Measurements from ENCODE around the gene IFT74. TPM values are rescaled to one million over a fixed set of nuclear protein-coding genes. Genes with fewer than 3 reads are reported as not detected.

Gene IFT74
- total RNA-seq, 5 donors from 2014 or later (not counting 1 experiment from before 2014, with no cell fraction given) = 6.2 to 11.1 (median 8.9) TPM

DNA sequence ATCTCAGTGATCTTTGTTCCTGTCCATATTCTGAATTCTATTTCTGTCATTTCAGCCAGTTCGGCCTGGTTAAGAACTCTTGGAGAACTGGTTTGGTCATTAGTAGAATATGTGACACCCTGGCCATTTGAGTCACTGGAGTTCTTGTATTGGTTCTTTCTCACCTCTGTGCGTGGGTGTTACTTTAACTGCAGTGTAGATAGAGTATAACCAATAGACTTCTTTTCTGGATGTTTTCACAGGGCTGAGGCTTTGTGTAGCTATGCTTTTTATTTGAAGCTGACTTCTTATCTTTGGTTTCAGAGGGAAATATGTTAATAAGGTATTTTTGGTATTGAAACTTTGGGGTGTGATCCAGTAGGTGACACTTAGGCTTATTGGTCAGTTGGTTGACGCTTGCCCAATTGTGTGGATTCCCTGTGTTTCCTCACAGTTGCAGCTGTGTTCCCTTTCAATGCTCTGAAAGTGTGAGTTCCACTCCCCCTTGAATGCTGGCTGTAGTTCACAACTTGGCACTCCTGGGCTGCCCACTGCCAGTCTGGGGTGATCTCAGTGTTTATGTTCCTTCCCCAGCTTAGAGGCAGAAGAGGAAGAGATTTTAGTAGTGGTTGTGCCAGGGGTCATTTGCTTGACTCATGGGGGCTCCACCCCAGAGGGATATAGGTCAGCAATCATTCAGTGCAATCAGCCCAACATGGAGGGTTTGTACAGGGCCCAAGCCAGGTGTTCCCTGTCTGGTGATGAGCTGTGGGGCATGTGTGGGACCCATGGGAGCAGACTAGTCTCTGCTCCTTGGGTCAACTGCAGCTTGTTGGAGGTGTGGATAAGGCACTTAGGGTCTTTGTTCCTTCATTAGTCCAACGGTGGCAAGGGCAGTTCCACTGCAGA, 117.9 kb downstream of the IFT74 start:
- DNase-seq (no peak), ATAC-seq (replicated peaks in 1 of 4) (no peak)
- H3K4me1 ChIP-seq (ENCODE audit: control insufficient read depth in 1 of 2, extremely low read depth in 1 of 2, insufficient read depth in 2 of 2, low read length in 2 of 2) = no peaks in the 10 kb centered on the region
- H3K9me3 Mint-ChIP-seq = peaks cover 0 to 3% (median 0%) of the 10 kb centered on the region in 3 donors
- H3K27ac ChIP-seq (ENCODE audit: low read length) = no peak overlapping the region
- H3K9me3 ChIP-seq = no peaks in the 10 kb centered on the region
- no peak overlapping the region for H3K4me3 ChIP-seq (ENCODE audit: control insufficient read depth in 1 of 2, extremely low read depth in 1 of 2, low read length in 1 of 2)
- CTCF ChIA-PET = no interaction called here
- WGBS (ENCODE audit: insufficient coverage) = 44% methylated on average over 2 of the region's 4 CpGs
- no peaks in the 10 kb centered on the region for H3K27me3 ChIP-seq (replicated peaks in 1 of 2; ENCODE audit: control insufficient read depth in 2 of 2, extremely low read depth in 1 of 2, insufficient read depth in 2 of 2, low read length in 1 of 2)
- H3K36me3 Mint-ChIP-seq = peaks cover 37% of the 10 kb centered on the region
- no peak overlapping the region for H3K4me3 Mint-ChIP-seq
- POLR2A ChIA-PET = no interaction called here
- no peaks in the 10 kb centered on the region for H3K27me3 Mint-ChIP-seq
- no peaks in the 10 kb centered on the region for H3K4me1 Mint-ChIP-seq
- no peak overlapping the region for H3K27ac Mint-ChIP-seq
- H3K36me3 ChIP-seq (ENCODE audit: control insufficient read depth in 2 of 2, extremely low read depth in 1 of 2, insufficient read depth in 1 of 2, low read length in 1 of 2) = no peaks in the 10 kb centered on the region

- WGBS (ENCODE audit: insufficient coverage) = no CpG with 5 or more reads among the region's 1 CpG
- H3K27me3 ChIP-seq (replicated peaks in 1 of 2; ENCODE audit: control insufficient read depth in 2 of 2, extremely low read depth in 1 of 2, insufficient read depth in 2 of 2, low read length in 1 of 2) = no peaks in the 10 kb centered on the region
- no peak overlapping the region for H3K27ac ChIP-seq (ENCODE audit: low read length)
- ATAC-seq (replicated peaks in 1 of 4) (no peak), DNase-seq (no peak)
- H3K4me3 ChIP-seq (ENCODE audit: control insufficient read depth in 1 of 2, extremely low read depth in 1 of 2, low read length in 1 of 2) = no peak overlapping the region
- Mint-ChIP-seq H3K27ac (no peak overlapping the region), H3K27me3 (no peaks in the 10 kb centered on the region), H3K4me1 (no peaks in the 10 kb centered on the region), H3K9me3 (peaks cover 0 to under 1% (median 0%) of the 10 kb centered on the region in 3 donors), H3K36me3 (peaks cover 32% of the 10 kb centered on the region), H3K4me3 (no peak overlapping the region)
- H3K4me1 ChIP-seq (ENCODE audit: control insufficient read depth in 1 of 2, extremely low read depth in 1 of 2, insufficient read depth in 2 of 2, low read length in 2 of 2) = no peaks in the 10 kb centered on the region
- H3K36me3 ChIP-seq (ENCODE audit: control insufficient read depth in 2 of 2, extremely low read depth in 1 of 2, insufficient read depth in 1 of 2, low read length in 1 of 2) = no peaks in the 10 kb centered on the region
- ChIA-PET POLR2A (no interaction called here), CTCF (no interaction called here)
- no peaks in the 10 kb centered on the region for H3K9me3 ChIP-seq
These were observed 122.5 kb downstream of the IFT74 start for GRCh38 chr9:27078685-27079084.

DNA sequence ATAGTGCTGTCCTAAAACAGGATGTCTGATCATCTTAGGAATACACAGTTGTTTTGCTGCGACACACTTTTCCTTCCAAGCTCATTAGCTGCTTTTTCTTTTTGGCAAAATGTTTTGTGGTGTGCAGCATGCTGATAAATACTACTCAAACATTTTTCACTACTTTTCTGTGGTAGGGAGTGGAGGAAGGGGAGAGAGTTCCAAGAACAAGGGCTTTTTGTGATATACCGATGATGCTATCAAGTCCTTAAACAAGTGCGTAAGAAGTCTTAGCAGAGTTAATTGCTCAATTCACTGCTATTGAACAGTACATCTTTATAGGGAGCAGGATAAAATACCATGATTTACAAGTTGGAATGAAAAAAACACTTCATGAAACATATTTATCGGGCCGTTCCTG, 129.2 kb downstream of the IFT74 start:
- Mint-ChIP-seq H3K27ac (no peak overlapping the region), H3K27me3 (no peaks in the 10 kb centered on the region), H3K9me3 (no peaks in the 10 kb centered on the region), H3K4me3 (no peak overlapping the region), H3K4me1 (no peaks in the 10 kb centered on the region), H3K36me3 (peaks cover 5% of the 10 kb centered on the region)
- ChIA-PET POLR2A (no interaction called here), CTCF (no interaction called here)
- H3K4me1 ChIP-seq (ENCODE audit: control insufficient read depth in 1 of 2, extremely low read depth in 1 of 2, insufficient read depth in 2 of 2, low read length in 2 of 2) = no peaks in the 10 kb centered on the region
- WGBS (ENCODE audit: insufficient coverage) = no CpG with 5 or more reads among the region's 5 CpGs
- H3K4me3 ChIP-seq (ENCODE audit: control insufficient read depth in 1 of 2, extremely low read depth in 1 of 2, low read length in 1 of 2) = no peak overlapping the region
- no peak for ATAC-seq (replicated peaks in 1 of 4)
- no peaks in the 10 kb centered on the region for H3K36me3 ChIP-seq (ENCODE audit: control insufficient read depth in 2 of 2, extremely low read depth in 1 of 2, insufficient read depth in 1 of 2, low read length in 1 of 2)
- H3K9me3 ChIP-seq = no peaks in the 10 kb centered on the region
- H3K27ac ChIP-seq (ENCODE audit: low read length) = no peak overlapping the region
- H3K27me3 ChIP-seq (replicated peaks in 1 of 2; ENCODE audit: control insufficient read depth in 2 of 2, extremely low read depth in 1 of 2, insufficient read depth in 2 of 2, low read length in 1 of 2) = no peaks in the 10 kb centered on the region
- no peak for DNase-seq

DNA sequence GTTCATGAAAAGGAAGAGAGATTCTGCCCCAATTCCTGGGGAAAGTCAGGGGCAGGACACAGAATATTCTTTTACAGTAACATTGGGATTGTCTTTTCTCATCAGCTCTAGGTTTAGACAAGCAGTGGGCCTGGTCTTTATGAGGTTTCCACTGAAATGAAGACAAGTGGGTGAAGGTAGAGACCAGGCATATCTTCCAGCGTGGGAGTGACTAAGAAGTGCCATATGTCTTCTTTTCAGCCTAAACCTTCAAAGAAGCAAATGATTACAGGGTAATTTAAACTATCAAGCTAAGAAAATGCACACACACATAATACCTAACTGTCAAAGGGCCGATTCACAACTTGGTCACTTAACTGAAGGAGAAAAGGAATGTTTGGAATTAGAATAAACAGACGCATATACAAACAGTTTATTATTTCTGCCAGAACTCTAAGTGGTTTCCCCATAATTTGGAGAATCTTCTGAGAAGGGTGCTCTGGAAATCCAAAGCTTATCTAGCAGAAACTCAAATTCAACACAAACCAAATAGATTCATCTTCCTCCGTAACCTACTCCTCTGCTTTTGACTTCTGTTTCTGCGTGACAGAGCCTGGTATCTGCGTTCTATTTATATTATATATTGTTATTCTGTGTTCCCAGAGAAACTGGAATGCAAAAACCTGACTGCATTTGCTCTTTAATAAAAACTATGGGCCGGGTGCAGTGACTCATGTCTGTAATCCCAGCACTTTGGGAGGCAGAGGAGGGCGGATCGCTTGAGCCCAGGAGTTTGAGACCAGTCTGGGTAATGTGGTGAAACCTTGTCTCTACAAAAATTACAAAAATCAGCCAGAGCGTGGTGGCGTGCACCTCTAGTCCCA, 130.8 kb downstream of the IFT74 start:
- Mint-ChIP-seq H3K9me3 (no peaks in the 10 kb centered on the region), H3K4me1 (no peaks in the 10 kb centered on the region), H3K27ac (no peak overlapping the region), H3K27me3 (no peaks in the 10 kb centered on the region), H3K36me3 (peaks cover 5% of the 10 kb centered on the region), H3K4me3 (no peak overlapping the region)
- WGBS (ENCODE audit: insufficient coverage) = no CpG with 5 or more reads among the region's 11 CpGs
- H3K9me3 ChIP-seq = no peaks in the 10 kb centered on the region
- DNase-seq (no peak), ATAC-seq (replicated peaks in 1 of 4) (no peak)
- POLR2A ChIA-PET = no interaction called here
- CTCF ChIA-PET = no interaction called here
- no peaks in the 10 kb centered on the region for H3K27me3 ChIP-seq (replicated peaks in 1 of 2; ENCODE audit: control insufficient read depth in 2 of 2, extremely low read depth in 1 of 2, insufficient read depth in 2 of 2, low read length in 1 of 2)
- no peaks in the 10 kb centered on the region for H3K36me3 ChIP-seq (ENCODE audit: control insufficient read depth in 2 of 2, extremely low read depth in 1 of 2, insufficient read depth in 1 of 2, low read length in 1 of 2)
- H3K27ac ChIP-seq (ENCODE audit: low read length) = no peak overlapping the region
- no peak overlapping the region for H3K4me3 ChIP-seq (ENCODE audit: control insufficient read depth in 1 of 2, extremely low read depth in 1 of 2, low read length in 1 of 2)
- no peaks in the 10 kb centered on the region for H3K4me1 ChIP-seq (ENCODE audit: control insufficient read depth in 1 of 2, extremely low read depth in 1 of 2, insufficient read depth in 2 of 2, low read length in 2 of 2)

DNA sequence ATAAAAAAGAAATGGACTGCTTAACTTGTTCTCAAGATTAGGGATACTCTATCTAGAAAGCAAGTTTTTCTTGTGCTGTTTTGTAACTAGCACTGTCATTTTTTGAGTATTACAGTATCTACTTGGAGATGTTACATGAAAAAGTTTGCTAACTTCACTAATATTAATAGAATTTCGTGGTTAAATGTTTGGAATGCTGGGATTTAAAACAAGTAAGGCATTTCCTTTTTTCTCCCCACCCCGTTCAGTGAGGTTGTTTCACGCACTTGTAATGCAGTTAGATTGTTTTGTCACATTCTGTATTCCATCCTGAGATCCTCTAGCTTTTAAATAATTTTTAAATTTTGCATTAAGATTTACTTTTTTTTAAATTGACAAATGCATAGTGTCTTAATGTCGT, 132.8 kb downstream of the IFT74 start:
- H3K9me3 Mint-ChIP-seq = no peaks in the 10 kb centered on the region
- H3K36me3 Mint-ChIP-seq = no peaks in the 10 kb centered on the region
- H3K4me1 Mint-ChIP-seq = peaks cover 0 to 3% (median 2%) of the 10 kb centered on the region in 3 donors
- Histone ChIP-seq H3K4me3 (ENCODE audit: control insufficient read depth in 1 of 2, extremely low read depth in 1 of 2, low read length in 1 of 2) (no peak overlapping the region), H3K4me1 (ENCODE audit: control insufficient read depth in 1 of 2, extremely low read depth in 1 of 2, insufficient read depth in 2 of 2, low read length in 2 of 2) (no peaks in the 10 kb centered on the region), H3K36me3 (ENCODE audit: control insufficient read depth in 2 of 2, extremely low read depth in 1 of 2, insufficient read depth in 1 of 2, low read length in 1 of 2) (no peaks in the 10 kb centered on the region), H3K27ac (ENCODE audit: low read length) (no peak overlapping the region), H3K9me3 (no peaks in the 10 kb centered on the region), H3K27me3 (replicated peaks in 1 of 2; ENCODE audit: control insufficient read depth in 2 of 2, extremely low read depth in 1 of 2, insufficient read depth in 2 of 2, low read length in 1 of 2) (peaks cover 0 to 2% of the 10 kb centered on the region in 2 experiments)
- ChIA-PET POLR2A (no interaction called here), CTCF (no interaction called here)
- no peak overlapping the region for H3K4me3 Mint-ChIP-seq
- ATAC-seq (replicated peaks in 1 of 4) = no peak
- DNase-seq = no peak
- H3K27ac Mint-ChIP-seq = no peak overlapping the region
- H3K27me3 Mint-ChIP-seq = peaks cover 0 to 2% of the 10 kb centered on the region in 2 donors
- WGBS (ENCODE audit: insufficient coverage) = no CpG with 5 or more reads among the region's 4 CpGs

- Mint-ChIP-seq H3K4me3 (no peak overlapping the region), H3K27ac (no peak overlapping the region), H3K9me3 (no peaks in the 10 kb centered on the region), H3K4me1 (peaks cover 0 to 3% (median 2%) of the 10 kb centered on the region in 3 donors), H3K36me3 (no peaks in the 10 kb centered on the region), H3K27me3 (peaks cover 4 to 6% of the 10 kb centered on the region in 2 donors)
- no peak overlapping the region for H3K27ac ChIP-seq (ENCODE audit: low read length)
- H3K27me3 ChIP-seq (replicated peaks in 1 of 2; ENCODE audit: control insufficient read depth in 2 of 2, extremely low read depth in 1 of 2, insufficient read depth in 2 of 2, low read length in 1 of 2) = peaks cover 0 to 4% of the 10 kb centered on the region in 2 experiments
- no peaks in the 10 kb centered on the region for H3K36me3 ChIP-seq (ENCODE audit: control insufficient read depth in 2 of 2, extremely low read depth in 1 of 2, insufficient read depth in 1 of 2, low read length in 1 of 2)
- WGBS (ENCODE audit: insufficient coverage) = 85% methylated on average over 4 of the region's 4 CpGs
- ChIA-PET POLR2A (no interaction called here), CTCF (no interaction called here)
- no peak overlapping the region for H3K4me3 ChIP-seq (ENCODE audit: control insufficient read depth in 1 of 2, extremely low read depth in 1 of 2, low read length in 1 of 2)
- H3K9me3 ChIP-seq = no peaks in the 10 kb centered on the region
- H3K4me1 ChIP-seq (ENCODE audit: control insufficient read depth in 1 of 2, extremely low read depth in 1 of 2, insufficient read depth in 2 of 2, low read length in 2 of 2) = no peaks in the 10 kb centered on the region
- DNase-seq (no peak), ATAC-seq (replicated peaks in 1 of 4) (no peak)
These were observed 133.5 kb downstream of the IFT74 start for GRCh38 chr9:27089706-27090105.
